Measurements from ENCODE around the gene TMEM258. TPM values are rescaled to one million over a fixed set of nuclear protein-coding genes. Genes with fewer than 3 reads are reported as not detected.
A peak's percentile ranks its signal among the peaks of the same experiment; 100 is the strongest.

Gene TMEM258
- total and polyA plus RNA-seq, 9 of the 15 experiments (the other 6 are each of a cell fraction or from before 2014, with no cell fraction given), result 97.2 to 856 (median 231) TPM

- TF ChIP-seq, protein P1, sequence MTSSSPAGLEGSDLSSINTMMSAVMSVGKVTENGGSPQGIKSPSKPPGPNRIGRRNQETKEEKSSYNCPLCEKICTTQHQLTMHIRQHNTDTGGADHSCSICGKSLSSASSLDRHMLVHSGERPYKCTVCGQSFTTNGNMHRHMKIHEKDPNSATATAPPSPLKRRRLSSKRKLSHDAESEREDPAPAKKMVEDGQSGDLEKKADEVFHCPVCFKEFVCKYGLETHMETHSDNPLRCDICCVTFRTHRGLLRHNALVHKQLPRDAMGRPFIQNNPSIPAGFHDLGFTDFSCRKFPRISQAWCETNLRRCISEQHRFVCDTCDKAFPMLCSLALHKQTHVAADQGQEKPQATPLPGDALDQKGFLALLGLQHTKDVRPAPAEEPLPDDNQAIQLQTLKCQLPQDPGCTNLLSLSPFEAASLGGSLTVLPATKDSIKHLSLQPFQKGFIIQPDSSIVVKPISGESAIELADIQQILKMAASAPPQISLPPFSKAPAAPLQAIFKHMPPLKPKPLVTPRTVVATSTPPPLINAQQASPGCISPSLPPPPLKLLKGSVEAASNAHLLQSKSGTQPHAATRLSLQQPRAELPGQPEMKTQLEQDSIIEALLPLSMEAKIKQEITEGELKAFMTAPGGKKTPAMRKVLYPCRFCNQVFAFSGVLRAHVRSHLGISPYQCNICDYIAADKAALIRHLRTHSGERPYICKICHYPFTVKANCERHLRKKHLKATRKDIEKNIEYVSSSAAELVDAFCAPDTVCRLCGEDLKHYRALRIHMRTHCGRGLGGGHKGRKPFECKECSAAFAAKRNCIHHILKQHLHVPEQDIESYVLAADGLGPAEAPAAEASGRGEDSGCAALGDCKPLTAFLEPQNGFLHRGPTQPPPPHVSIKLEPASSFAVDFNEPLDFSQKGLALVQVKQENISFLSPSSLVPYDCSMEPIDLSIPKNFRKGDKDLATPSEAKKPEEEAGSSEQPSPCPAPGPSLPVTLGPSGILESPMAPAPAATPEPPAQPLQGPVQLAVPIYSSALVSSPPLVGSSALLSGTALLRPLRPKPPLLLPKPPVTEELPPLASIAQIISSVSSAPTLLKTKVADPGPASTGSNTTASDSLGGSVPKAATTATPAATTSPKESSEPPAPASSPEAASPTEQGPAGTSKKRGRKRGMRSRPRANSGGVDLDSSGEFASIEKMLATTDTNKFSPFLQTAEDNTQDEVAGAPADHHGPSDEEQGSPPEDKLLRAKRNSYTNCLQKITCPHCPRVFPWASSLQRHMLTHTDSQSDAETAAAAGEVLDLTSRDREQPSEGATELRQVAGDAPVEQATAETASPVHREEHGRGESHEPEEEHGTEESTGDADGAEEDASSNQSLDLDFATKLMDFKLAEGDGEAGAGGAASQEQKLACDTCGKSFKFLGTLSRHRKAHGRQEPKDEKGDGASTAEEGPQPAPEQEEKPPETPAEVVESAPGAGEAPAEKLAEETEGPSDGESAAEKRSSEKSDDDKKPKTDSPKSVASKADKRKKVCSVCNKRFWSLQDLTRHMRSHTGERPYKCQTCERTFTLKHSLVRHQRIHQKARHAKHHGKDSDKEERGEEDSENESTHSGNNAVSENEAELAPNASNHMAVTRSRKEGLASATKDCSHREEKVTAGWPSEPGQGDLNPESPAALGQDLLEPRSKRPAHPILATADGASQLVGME (CRISPR knock-in tag; IDR thresholded peaks at IDR 0.05), result no peak
- TF ChIP-seq KAT2B (IDR thresholded peaks at IDR 0.05; ENCODE audit: low read depth, low read length), result no peak
- peak; percentile 94; the same call in 1 of the 2 replicates for TF ChIP-seq KLF16 (IDR thresholded peaks at IDR 0.05)
- no peak for TF ChIP-seq BRCA1 (IDR thresholded peaks at IDR 0.05)
- TF ChIP-seq BRCA1 (CRISPR knock-in tag; IDR thresholded peaks at IDR 0.05), result no peak
- no peak for TF ChIP-seq ZNF57 (CRISPR knock-in tag; IDR thresholded peaks at IDR 0.05)
- no peak for TF ChIP-seq DIDO1 (tag; IDR thresholded peaks at IDR 0.05; ENCODE audit: low read depth)
- TF ChIP-seq SRSF3 (IDR thresholded peaks at IDR 0.05; ENCODE audit: insufficient read depth, low read length), result no peak
- TF ChIP-seq ATF1 (CRISPR knock-in tag; IDR thresholded peaks at IDR 0.05), result no peak
- TF ChIP-seq ATF1 (tag; IDR thresholded peaks at IDR 0.05), result no peak
- peak; percentile 83; the same call in 1 of the 2 replicates for TF ChIP-seq POLR2AphosphoS2 (IDR thresholded peaks at IDR 0.05; ENCODE audit: low read length)
- TF ChIP-seq MCM7 (IDR thresholded peaks at IDR 0.05), result no peak
- peak; percentile 75; the same call in 1 of the 2 replicates for TF ChIP-seq ZEB2 (IDR thresholded peaks at IDR 0.05)
- TF ChIP-seq TFAM (CRISPR knock-in tag; conservative IDR thresholded peaks at IDR 0.05), result no peak
- no peak for TF ChIP-seq BRF1 (IDR thresholded peaks at IDR 0.05; ENCODE audit: borderline replicate concordance, extremely low read depth, insufficient read length)
- TF ChIP-seq TCF7 (IDR thresholded peaks at IDR 0.05; ENCODE audit: borderline replicate concordance), result no peak
- TF ChIP-seq, protein P2, sequence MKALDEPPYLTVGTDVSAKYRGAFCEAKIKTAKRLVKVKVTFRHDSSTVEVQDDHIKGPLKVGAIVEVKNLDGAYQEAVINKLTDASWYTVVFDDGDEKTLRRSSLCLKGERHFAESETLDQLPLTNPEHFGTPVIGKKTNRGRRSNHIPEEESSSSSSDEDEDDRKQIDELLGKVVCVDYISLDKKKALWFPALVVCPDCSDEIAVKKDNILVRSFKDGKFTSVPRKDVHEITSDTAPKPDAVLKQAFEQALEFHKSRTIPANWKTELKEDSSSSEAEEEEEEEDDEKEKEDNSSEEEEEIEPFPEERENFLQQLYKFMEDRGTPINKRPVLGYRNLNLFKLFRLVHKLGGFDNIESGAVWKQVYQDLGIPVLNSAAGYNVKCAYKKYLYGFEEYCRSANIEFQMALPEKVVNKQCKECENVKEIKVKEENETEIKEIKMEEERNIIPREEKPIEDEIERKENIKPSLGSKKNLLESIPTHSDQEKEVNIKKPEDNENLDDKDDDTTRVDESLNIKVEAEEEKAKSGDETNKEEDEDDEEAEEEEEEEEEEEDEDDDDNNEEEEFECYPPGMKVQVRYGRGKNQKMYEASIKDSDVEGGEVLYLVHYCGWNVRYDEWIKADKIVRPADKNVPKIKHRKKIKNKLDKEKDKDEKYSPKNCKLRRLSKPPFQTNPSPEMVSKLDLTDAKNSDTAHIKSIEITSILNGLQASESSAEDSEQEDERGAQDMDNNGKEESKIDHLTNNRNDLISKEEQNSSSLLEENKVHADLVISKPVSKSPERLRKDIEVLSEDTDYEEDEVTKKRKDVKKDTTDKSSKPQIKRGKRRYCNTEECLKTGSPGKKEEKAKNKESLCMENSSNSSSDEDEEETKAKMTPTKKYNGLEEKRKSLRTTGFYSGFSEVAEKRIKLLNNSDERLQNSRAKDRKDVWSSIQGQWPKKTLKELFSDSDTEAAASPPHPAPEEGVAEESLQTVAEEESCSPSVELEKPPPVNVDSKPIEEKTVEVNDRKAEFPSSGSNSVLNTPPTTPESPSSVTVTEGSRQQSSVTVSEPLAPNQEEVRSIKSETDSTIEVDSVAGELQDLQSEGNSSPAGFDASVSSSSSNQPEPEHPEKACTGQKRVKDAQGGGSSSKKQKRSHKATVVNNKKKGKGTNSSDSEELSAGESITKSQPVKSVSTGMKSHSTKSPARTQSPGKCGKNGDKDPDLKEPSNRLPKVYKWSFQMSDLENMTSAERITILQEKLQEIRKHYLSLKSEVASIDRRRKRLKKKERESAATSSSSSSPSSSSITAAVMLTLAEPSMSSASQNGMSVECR (CRISPR knock-in tag; IDR thresholded peaks at IDR 0.05), result no peak
- no peak for TF ChIP-seq KDM5B (IDR thresholded peaks at IDR 0.05; ENCODE audit: insufficient replicate concordance, low read depth, low read length)
Measured at GRCh38 chr11:61800331-61801281, 8.2 kb upstream of the TMEM258 start (continued).

All from K562 (cell line).